22Rv1 (cell line): Measurements from ENCODE around the gene AUTS2.

Experiments
- H3K27ac ChIP-seq: fragments of 450-650 bp; 2 replicates; pipeline ENCODE4 v1.5.1; 2017
- ZFX ChIP-seq: fragments of 450-650 bp; IDR thresholded peaks from 2 replicates; pipeline ENCODE4 v1.6.1; 2017; ENCODE audit warnings: antibody characterized with exemption, borderline replicate concordance
- TF ChIP-seq, protein P1 (sequence below): fragments of 450-650 bp; IDR thresholded peaks from 2 replicates; pipeline ENCODE4 v1.5.1; 2017; ENCODE audit warnings: mild to moderate bottlenecking

Gene AUTS2

DNA sequence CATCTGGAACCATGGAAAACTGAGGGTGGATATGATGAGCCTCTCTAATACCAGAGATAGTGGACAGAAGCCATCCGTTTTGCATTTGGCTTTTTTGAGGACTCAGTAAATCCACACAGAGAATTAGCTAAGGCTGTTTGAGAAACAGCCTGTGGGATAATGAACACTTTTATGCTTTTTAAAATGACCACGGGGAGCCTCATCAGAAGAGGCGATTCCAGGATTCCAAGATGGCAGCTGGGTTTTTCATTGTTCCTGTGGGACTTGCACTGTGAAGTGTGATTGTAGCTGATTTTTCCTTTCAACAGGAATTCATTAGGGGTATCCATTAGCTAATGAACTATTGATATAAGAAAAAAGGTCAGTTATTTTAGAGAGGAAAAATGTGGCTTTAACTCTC lies 353.2 kb downstream of the AUTS2 start:
- no peak overlapping the region for H3K27ac ChIP-seq
- TF ChIP-seq ZFX = no peak
- TF ChIP-seq, protein P1, sequence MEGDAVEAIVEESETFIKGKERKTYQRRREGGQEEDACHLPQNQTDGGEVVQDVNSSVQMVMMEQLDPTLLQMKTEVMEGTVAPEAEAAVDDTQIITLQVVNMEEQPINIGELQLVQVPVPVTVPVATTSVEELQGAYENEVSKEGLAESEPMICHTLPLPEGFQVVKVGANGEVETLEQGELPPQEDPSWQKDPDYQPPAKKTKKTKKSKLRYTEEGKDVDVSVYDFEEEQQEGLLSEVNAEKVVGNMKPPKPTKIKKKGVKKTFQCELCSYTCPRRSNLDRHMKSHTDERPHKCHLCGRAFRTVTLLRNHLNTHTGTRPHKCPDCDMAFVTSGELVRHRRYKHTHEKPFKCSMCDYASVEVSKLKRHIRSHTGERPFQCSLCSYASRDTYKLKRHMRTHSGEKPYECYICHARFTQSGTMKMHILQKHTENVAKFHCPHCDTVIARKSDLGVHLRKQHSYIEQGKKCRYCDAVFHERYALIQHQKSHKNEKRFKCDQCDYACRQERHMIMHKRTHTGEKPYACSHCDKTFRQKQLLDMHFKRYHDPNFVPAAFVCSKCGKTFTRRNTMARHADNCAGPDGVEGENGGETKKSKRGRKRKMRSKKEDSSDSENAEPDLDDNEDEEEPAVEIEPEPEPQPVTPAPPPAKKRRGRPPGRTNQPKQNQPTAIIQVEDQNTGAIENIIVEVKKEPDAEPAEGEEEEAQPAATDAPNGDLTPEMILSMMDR = no peak

DNA sequence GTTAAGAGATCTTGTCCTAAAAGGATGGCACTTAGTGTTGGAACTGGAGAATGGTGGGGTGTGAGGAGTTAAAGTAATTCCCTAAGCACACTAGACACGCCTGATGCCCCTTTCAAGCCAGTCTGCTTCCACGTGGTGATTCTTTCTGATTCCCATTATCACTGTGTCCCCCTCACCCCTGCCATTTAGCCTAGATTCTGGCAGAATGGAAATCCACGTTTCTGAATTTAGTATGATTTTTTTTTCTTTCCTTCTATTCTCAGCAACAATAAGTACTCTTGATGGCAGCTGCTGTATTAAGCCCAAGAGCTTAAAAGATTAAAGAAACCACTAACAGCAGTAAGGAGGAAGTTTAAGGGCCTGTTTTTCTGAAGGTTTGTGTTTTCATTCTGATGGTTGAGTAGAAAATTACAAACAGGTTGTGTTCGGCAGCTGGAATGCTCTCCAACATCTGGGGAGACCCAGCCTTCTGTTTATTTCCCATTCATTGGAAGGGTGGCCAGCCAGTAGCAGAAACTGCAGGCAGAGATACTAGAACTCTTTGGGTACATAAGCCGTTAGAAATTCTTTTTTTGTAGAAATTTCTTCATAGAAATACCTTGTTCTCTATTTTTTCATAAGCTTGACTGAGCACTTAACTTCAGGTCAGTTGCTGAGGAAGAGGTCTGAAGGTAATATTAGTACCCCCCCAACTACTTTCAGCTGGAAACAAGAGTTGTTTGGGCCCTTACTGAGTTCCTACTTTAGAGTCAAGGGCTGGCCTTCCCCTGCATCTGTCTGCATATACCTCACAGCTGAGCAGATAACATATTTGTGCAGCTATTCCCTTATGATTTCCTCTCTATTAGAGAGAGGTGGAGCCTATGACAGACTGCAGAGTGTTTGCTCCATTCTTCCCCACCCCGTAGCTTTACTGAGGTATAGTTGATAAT lies 355.1 kb downstream of the AUTS2 start:
- TF ChIP-seq, protein P1 = no peak
- TF ChIP-seq ZFX = no peak
- no peak overlapping the region for H3K27ac ChIP-seq

DNA sequence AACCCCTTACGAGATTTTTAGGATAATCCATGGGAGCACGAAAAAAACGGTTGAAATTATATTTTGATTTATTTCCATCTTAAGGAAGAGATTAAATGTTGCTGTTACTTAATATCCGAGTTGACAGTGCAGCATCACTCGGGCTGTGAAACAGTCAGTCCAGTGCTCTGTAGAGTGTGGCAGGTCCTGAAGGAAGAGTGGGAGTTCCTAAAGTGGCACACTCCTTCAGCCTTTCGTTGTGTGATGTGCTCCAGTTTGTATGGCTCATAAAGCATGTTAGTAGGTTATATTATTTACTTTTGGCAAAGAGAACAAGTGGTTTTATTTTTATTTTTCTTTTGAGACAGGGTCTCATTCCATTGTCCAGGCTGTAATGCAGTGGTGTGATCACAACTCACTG lies 358.3 kb downstream of the AUTS2 start:
- H3K27ac ChIP-seq = no peak overlapping the region
- TF ChIP-seq, protein P1 = no peak
- no peak for TF ChIP-seq ZFX

DNA sequence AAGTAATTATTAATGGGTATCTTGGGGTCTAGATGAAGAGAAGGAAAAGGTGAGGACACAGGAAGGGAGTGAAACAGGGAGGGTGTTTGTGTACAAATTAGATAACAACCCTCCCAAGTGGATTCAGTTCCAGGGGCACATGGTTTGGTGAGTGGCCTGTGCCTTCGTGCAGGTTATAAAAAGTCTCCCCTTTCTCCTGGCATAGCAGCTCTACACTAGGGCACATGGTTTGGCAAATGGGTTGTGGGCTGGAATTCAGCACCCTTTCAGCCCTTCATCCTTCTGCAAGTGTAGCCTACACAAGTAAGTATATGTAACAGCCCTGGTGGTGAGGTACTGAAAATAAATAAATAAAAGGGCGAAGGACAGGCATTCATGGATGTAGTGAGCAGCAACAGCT lies 359.4 kb downstream of the AUTS2 start:
- no peak overlapping the region for H3K27ac ChIP-seq
- TF ChIP-seq, protein P1 = no peak
- TF ChIP-seq ZFX = no peak

DNA sequence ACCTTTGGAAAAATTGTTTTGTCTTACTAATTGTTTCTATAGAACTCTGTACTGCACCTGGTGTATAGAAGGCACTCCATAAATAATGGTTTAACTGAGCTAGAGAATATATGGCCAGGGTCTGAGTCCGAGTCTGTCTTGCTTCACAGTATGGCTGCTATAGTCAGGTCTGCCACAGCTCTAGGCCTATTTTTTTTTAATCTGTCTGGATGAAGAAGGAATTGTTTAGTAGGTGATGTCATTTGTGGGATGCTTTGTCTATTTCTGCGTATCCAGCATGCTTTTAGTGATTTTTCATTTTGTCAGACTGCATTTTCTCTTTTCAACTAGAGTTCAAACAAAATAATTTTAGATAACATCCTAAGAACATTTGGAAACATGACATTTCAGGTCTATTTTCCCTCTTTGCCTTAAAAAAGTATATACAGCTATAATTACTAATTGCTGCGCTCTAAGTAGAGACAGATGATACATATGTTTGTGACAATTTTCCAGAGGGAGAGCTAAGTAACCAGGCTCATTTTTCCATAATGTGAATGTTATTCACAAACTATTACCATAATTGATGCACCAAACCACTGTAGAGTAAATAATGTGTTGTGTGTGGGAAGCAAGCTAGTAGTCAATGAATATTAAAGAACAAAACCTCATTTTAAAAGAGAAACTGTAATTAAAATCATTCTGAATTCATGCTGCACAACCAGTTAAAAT lies 361.7 kb downstream of the AUTS2 start:
- no peak overlapping the region for H3K27ac ChIP-seq
- no peak for TF ChIP-seq ZFX
- TF ChIP-seq, protein P1 = no peak

DNA sequence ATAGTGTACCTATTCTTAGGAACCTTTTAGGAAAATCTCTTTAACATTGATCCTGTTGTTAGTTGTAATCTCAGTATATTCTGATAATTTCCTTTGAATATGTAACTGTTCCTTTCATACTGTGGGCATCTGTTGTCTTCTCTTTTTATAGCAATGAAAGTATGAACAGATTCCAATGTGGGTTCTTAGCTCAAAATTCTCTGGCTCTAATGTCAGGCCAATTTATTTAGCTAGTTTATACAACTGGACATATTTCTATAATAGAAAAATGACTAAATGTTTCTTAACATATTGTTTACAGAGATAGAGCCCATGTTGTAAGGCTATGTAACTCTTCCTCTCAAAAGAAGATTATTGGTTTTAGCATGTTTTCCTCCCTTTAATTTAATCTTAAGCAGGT lies 363.2 kb downstream of the AUTS2 start:
- no peak overlapping the region for H3K27ac ChIP-seq
- no peak for TF ChIP-seq ZFX
- TF ChIP-seq, protein P1 = no peak
